ENCODE results near the gene SGPP1.

Gene SGPP1

DNA sequence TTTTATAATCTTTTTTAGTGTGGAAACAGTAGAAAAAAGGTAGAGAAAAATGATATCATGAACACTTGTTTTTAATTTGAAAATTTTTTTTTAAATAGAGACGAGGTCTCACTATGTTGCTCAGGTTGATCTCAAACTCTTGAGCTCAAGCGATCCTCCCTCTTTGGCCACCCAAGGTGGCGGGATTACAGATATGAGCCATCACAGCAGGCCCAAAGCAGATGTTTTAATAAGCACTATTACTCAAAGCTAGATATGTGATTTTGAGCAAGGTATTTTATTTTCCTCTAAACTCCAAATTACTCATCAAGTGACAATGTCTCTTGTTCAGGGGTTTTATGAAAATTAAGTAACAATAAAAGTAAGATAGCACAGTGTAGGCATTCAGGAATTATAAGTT is 75.5 kb downstream of the SGPP1 start:
- H3K4me3 ChIP-seq: no peak overlapping the region
- no peak overlapping the region for H3K27ac ChIP-seq
- no peak for DNase-seq (ENCODE audit: low spot score)
- TF ChIP-seq, protein P1, sequence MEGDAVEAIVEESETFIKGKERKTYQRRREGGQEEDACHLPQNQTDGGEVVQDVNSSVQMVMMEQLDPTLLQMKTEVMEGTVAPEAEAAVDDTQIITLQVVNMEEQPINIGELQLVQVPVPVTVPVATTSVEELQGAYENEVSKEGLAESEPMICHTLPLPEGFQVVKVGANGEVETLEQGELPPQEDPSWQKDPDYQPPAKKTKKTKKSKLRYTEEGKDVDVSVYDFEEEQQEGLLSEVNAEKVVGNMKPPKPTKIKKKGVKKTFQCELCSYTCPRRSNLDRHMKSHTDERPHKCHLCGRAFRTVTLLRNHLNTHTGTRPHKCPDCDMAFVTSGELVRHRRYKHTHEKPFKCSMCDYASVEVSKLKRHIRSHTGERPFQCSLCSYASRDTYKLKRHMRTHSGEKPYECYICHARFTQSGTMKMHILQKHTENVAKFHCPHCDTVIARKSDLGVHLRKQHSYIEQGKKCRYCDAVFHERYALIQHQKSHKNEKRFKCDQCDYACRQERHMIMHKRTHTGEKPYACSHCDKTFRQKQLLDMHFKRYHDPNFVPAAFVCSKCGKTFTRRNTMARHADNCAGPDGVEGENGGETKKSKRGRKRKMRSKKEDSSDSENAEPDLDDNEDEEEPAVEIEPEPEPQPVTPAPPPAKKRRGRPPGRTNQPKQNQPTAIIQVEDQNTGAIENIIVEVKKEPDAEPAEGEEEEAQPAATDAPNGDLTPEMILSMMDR (IDR thresholded peaks at IDR 0.05): no peak

DNA sequence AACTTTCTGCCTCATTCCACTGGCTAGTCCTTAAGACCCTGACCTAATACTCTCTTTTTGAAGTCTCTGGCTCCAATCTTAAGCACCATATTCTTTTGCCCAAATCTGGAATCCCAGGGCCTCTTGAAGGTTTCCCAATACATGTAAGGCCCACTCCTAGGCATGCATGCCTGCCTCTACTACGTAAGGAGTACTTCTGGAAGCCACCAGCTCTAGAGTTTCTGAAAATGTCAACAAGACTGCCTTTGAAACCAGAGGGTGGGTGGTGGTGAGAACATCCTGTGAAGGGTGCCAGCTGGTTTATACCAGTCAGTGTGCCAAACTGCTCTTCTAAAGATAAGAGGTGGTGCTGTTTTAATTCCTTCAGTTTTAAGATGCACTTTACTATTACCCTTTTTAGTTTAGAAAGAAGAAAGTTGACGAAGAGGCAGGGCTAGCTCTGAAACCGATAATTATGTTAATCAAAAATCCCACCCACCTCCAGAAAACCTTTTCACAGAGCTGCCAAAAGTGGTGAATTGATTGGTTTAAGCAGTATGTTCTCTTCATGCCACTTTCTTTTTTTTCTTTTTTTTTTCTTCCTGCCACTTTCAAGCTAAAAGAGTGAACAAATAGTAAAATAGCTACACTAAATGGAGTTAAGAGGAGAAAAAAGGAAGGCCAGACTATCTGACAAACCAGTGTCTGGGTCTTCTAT is 77.5 kb downstream of the SGPP1 start:
- DNase-seq (ENCODE audit: low spot score): no peak
- no peak overlapping the region for H3K4me3 ChIP-seq
- TF ChIP-seq, protein P1 (IDR thresholded peaks at IDR 0.05): no peak
- no peak overlapping the region for H3K27ac ChIP-seq

GRCh38 chr14:63647696-63648410 is 80.0 kb downstream of the SGPP1 start:
- Histone ChIP-seq H3K4me3 (no peak overlapping the region), H3K27ac (no peak overlapping the region)
- no peak for DNase-seq (ENCODE audit: low spot score)

GRCh38 chr14:63644741-63645140 is 83.1 kb downstream of the SGPP1 start:
- Histone ChIP-seq H3K27ac (no peak overlapping the region), H3K4me3 (no peak overlapping the region)
- DNase-seq (ENCODE audit: low spot score): no peak
- TF ChIP-seq, protein P1 (IDR thresholded peaks at IDR 0.05): no peak

More at GRCh38 chr14:63647696-63648410, 80.0 kb downstream of the SGPP1 start:
- TF ChIP-seq, protein P1 (IDR thresholded peaks at IDR 0.05): no peak

- Histone ChIP-seq H3K27ac (peak overlapping the region; percentile 95 to 96), H3K4me3 (peak overlapping the region; percentile 82)
- TF ChIP-seq, protein P1 (IDR thresholded peaks at IDR 0.05): no peak
- no peak for DNase-seq (ENCODE audit: low spot score)
Measured at GRCh38 chr14:63642656-63643382, 85.0 kb downstream of the SGPP1 start.

DNA sequence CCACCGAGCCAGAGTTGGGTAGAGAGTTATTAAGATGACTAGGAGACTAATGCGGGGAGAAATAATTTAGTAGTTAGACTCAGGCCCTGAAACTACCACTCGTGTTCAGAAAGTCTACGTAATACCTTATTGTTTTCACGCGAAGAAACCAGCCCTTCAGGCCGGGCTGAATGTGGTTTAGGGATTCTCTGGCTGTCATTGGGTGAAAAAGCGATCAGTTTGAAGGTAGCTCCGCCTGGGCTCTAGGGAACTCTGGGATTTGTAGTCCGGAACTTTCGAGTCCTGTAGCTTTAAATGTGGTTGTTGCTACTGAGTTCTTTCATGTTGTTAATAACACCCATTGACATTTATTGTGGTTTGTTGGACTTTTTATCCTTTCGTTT is 85.6 kb downstream of the SGPP1 start:
- TF ChIP-seq, protein P1 (IDR thresholded peaks at IDR 0.05): no peak
- Histone ChIP-seq H3K4me3 (peak overlapping the region; percentile 82), H3K27ac (peak overlapping the region; percentile 95 to 96)
- peak; percentile 89 for DNase-seq (ENCODE audit: low spot score)

All from coronary artery (tissue), 2 donors.